CD14-positive monocyte (primary cell): ENCODE measurements around the gene CAMTA1. TPM values are rescaled to one million over a fixed set of nuclear protein-coding genes. Genes with fewer than 3 reads are reported as not detected.

Experiments
- DNase-seq, 3 donors: peaks; one replicate each; pipeline ENCODE4 v3.0.0-alpha.2; 2011 to 2022
- H2AFZ ChIP-seq: 2 replicates; pipeline ENCODE4 v1.6.0; 2012; ENCODE audit warnings: mild to moderate bottlenecking, low read depth, low read length, inconsistent platforms; ENCODE audit not compliant: insufficient read depth, poor library complexity, severe bottlenecking
- H3K27ac ChIP-seq, 2 donors: 1 replicate in 1 of 2; 2 replicates in 1 of 2; pipeline ENCODE4 v1.5.1; 2012 to 2013; ENCODE audit warnings: low read length in 2 of 2, control low read depth in 1 of 2, inconsistent platforms in 1 of 2, low read depth in 1 of 2, mild to moderate bottlenecking in 1 of 2
- H3K27me3 ChIP-seq, 2 donors: one replicate each; pipeline versions ENCODE4 v1.6.0 to v1.6.1; 2011 to 2013; ENCODE audit warnings: low read length in 2 of 2; ENCODE audit not compliant: control insufficient read depth in 2 of 2, insufficient read depth in 2 of 2
- H3K36me3 ChIP-seq, 2 donors: replicated peaks in 1 of 2; 1 replicate in 1 of 2; 2 replicates in 1 of 2; pipeline versions ENCODE4 v1.5.1 to v1.6.1; 2012 to 2013; ENCODE audit warnings: low read length in 2 of 2, control low read depth in 1 of 2, inconsistent platforms in 1 of 2, mild to moderate bottlenecking in 1 of 2; ENCODE audit not compliant: insufficient read depth in 2 of 2, control insufficient read depth in 1 of 2
- H3K4me1 ChIP-seq, 2 donors: 1 replicate in 1 of 2; 2 replicates in 1 of 2; pipeline versions ENCODE4 v1.5.1 to v1.6.1; 2012 to 2013; ENCODE audit warnings: low read length in 2 of 2, control low read depth in 1 of 2, inconsistent platforms in 1 of 2, mild to moderate bottlenecking in 1 of 2, moderate library complexity in 1 of 2; ENCODE audit not compliant: insufficient read depth in 2 of 2, control insufficient read depth in 1 of 2
- H3K4me2 ChIP-seq: replicated peaks from 2 replicates; pipeline ENCODE3; 2012; ENCODE audit warnings: low read length, moderate library complexity, mild to moderate bottlenecking; ENCODE audit not compliant: poor library complexity, severe bottlenecking; ENCODE audit errors: extremely low read depth
- H3K4me3 ChIP-seq, 3 experiments: fragments of 200-600 bp in 1 of 3; sonication (generic) in 1 of 3; replicated peaks in 1 of 3; 1 replicate in 2 of 3; 2 replicates in 1 of 3; pipeline ENCODE4 v1.5.1; 2011 to 2013; ENCODE audit warnings: low read length in 3 of 3, mild to moderate bottlenecking in 3 of 3, control low read depth in 2 of 3, low read depth in 2 of 3, inconsistent platforms in 1 of 3, moderate library complexity in 1 of 3
- H3K79me2 ChIP-seq: 2 replicates; pipeline ENCODE4 v1.6.0; 2012; ENCODE audit warnings: mild to moderate bottlenecking, control low read depth, inconsistent platforms, low read length, moderate library complexity; ENCODE audit not compliant: insufficient read depth
- H3K9ac ChIP-seq: 2 replicates; pipeline ENCODE4 v1.6.0; 2017; ENCODE audit warnings: low read length, mild to moderate bottlenecking; ENCODE audit not compliant: insufficient read depth, poor library complexity, severe bottlenecking
- H3K9me3 ChIP-seq, 2 donors: replicated peaks in 1 of 2; 1 replicate in 1 of 2; 2 replicates in 1 of 2; pipeline versions ENCODE4 v1.5.1 to v1.6.1; 2012 to 2013; ENCODE audit warnings: low read length in 2 of 2, control low read depth in 1 of 2; ENCODE audit not compliant: control insufficient read depth in 1 of 2, insufficient read depth in 1 of 2
- H4K20me1 ChIP-seq: 2 replicates; pipeline ENCODE4 v1.6.0; 2012; ENCODE audit warnings: mild to moderate bottlenecking, low read length, control low read depth, moderate library complexity; ENCODE audit not compliant: insufficient read depth
- H3K27ac Mint-ChIP-seq, 7 donors: one replicate each; pipeline ENCODE4 v1.8.0; 2020; ENCODE audit warnings: mild to moderate bottlenecking in 7 of 7, mixed read lengths in 7 of 7, moderate library complexity in 6 of 7, inconsistent platforms in 2 of 7
- H3K27me3 Mint-ChIP-seq, 3 donors: one replicate each; pipeline ENCODE4 v1.8.0; 2021 to 2022; ENCODE audit warnings: low read depth in 3 of 3, mild to moderate bottlenecking in 3 of 3, mixed read lengths in 3 of 3, moderate library complexity in 3 of 3, inconsistent platforms in 1 of 3
- H3K36me3 Mint-ChIP-seq, 2 donors: one replicate each; pipeline ENCODE4 v1.8.0; 2020; ENCODE audit warnings: mixed read lengths in 2 of 2, inconsistent platforms in 1 of 2, mild to moderate bottlenecking in 1 of 2
- H3K4me1 Mint-ChIP-seq: one replicate; pipeline ENCODE4 v1.8.0; 2020; ENCODE audit warnings: mild to moderate bottlenecking, mixed read lengths
- H3K4me3 Mint-ChIP-seq, 2 donors: one replicate each; pipeline ENCODE4 v1.8.0; 2020; ENCODE audit warnings: mild to moderate bottlenecking in 2 of 2, mixed read lengths in 2 of 2, moderate library complexity in 1 of 2
- H3K9me3 Mint-ChIP-seq, 7 donors: one replicate each; pipeline ENCODE4 v1.8.0; 2020 to 2022; ENCODE audit warnings: mixed read lengths in 7 of 7, mild to moderate bottlenecking in 6 of 7, moderate library complexity in 6 of 7, inconsistent platforms in 2 of 7
- WGBS: methylation state at CpG from one replicate; pipeline ENCODE4 v1.1.5; 2013; ENCODE audit warnings: missing lambda C conversion rate; ENCODE audit not compliant: insufficient coverage; 5-methylcytosine and 5-hydroxymethylcytosine counted together
- intact Hi-C, 2 donors: fragments of 100-400 bp; cut with micrococcal nuclease; formaldehyde crosslinking; loops; one replicate each; pipeline versions ENCODE4 v1.15.0 to v1.15.1; 2023
- polyA plus RNA-seq, 3 donors: library from polyadenylated mRNA; depleted of rRNA in 1 of 3; unstranded in 2 of 3; stranded (reverse) in 1 of 3; fragments of 300-500 nt in 2 of 3; fragments of >200 nt in 1 of 3; fragmentation: Illumina TruSeq in 2 of 3; gene quantifications; 1 replicate in 2 of 3; 2 replicates in 1 of 3; pipeline ENCODE4 v1.2.3, GENCODE V29; 2012 to 2021
- TF ChIP-seq, protein P1 (sequence below): fragments of 200-600 bp; IDR thresholded peaks from one replicate; pipeline ENCODE4 v1.8.0; 2022; ENCODE audit warnings: antibody characterized with exemption, mild to moderate bottlenecking

CAMTA1 gene
- polyA plus RNA-seq, 3 donors: 52.0 to 89.6 (median 78.3) TPM

DNA sequence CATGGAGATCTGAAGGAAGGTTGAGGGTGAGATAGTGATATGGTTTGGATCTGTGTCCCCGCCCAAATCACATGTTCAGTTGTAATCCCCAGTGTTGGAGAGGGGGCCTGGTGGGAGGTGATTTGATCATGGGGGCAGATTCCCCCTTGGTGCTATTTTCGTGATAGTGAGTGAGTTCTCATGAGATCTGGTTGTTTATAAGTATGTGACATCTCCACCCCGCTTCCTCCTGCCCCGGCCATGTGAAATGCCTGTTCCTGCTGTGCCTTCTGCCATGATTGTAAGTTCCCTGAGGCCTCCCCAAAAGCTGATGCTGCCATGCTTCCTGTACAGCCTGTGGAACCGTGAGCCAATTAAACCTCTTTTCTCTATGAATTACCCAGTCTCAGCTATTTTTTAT is 533.9 kb downstream of the CAMTA1 start:
- intact Hi-C loops: no loop called here
- Mint-ChIP-seq H3K36me3 (no peaks in the 10 kb centered on the region), H3K4me3 (no peak overlapping the region), H3K27me3 (peaks cover 3 to 7% (median 5%) of the 10 kb centered on the region in 3 donors), H3K4me1 (no peaks in the 10 kb centered on the region), H3K9me3 (peaks cover 0 to 8% (median 2%) of the 10 kb centered on the region in 7 donors), H3K27ac (no peak overlapping the region)
- no peak overlapping the region for H3K4me2 ChIP-seq
- H3K36me3 ChIP-seq: no peaks in the 10 kb centered on the region
- no peaks in the 10 kb centered on the region for H3K4me1 ChIP-seq
- no peak for DNase-seq
- H3K27ac ChIP-seq: no peak overlapping the region
- H2AFZ ChIP-seq: no peak overlapping the region
- no peaks in the 10 kb centered on the region for H4K20me1 ChIP-seq
- H3K79me2 ChIP-seq: no peaks in the 10 kb centered on the region
- TF ChIP-seq, protein P1, sequence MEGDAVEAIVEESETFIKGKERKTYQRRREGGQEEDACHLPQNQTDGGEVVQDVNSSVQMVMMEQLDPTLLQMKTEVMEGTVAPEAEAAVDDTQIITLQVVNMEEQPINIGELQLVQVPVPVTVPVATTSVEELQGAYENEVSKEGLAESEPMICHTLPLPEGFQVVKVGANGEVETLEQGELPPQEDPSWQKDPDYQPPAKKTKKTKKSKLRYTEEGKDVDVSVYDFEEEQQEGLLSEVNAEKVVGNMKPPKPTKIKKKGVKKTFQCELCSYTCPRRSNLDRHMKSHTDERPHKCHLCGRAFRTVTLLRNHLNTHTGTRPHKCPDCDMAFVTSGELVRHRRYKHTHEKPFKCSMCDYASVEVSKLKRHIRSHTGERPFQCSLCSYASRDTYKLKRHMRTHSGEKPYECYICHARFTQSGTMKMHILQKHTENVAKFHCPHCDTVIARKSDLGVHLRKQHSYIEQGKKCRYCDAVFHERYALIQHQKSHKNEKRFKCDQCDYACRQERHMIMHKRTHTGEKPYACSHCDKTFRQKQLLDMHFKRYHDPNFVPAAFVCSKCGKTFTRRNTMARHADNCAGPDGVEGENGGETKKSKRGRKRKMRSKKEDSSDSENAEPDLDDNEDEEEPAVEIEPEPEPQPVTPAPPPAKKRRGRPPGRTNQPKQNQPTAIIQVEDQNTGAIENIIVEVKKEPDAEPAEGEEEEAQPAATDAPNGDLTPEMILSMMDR: no peak
- H3K27me3 ChIP-seq: no peaks in the 10 kb centered on the region
- H3K4me3 ChIP-seq: no peak overlapping the region
- H3K9me3 ChIP-seq: no peaks in the 10 kb centered on the region
- no peak overlapping the region for H3K9ac ChIP-seq
- 90% methylated on average over 2 of the region's 5 CpGs for WGBS

DNA sequence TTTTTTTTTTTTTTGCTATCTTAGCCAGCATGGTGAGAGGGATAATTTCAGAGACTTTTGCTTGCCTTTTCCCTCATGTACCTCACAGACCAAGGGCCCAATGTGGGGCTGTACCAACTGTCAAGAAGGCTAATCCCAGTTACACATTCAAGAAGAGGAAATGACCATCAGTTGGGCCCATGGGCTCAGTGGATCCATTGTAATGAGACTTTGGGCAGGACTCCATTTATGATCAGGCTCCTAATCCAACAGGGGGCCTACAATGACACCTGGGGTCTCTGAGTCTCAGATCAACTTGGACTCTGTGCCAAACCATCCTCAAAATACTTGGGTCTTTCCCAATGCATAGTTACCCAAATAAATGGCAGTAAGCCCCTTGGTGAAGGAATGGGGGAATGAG is 535.4 kb downstream of the CAMTA1 start:
- intact Hi-C loops: no loop called here
- Histone ChIP-seq H3K4me1 (no peaks in the 10 kb centered on the region), H3K4me3 (no peak overlapping the region), H3K79me2 (no peaks in the 10 kb centered on the region), H3K36me3 (no peaks in the 10 kb centered on the region), H3K4me2 (no peak overlapping the region), H3K27me3 (no peaks in the 10 kb centered on the region), H3K9ac (no peak overlapping the region), H4K20me1 (no peaks in the 10 kb centered on the region), H3K9me3 (no peaks in the 10 kb centered on the region), H2AFZ (no peak overlapping the region), H3K27ac (no peak overlapping the region)
- TF ChIP-seq, protein P1: no peak
- peaks cover 0 to 12% (median 7%) of the 10 kb centered on the region in 7 donors for H3K9me3 Mint-ChIP-seq
- no peak for DNase-seq
- peaks cover 3 to 7% (median 3%) of the 10 kb centered on the region in 3 donors for H3K27me3 Mint-ChIP-seq
- no peak overlapping the region for H3K4me3 Mint-ChIP-seq
- no peaks in the 10 kb centered on the region for H3K4me1 Mint-ChIP-seq
- H3K36me3 Mint-ChIP-seq: no peaks in the 10 kb centered on the region
- no peak overlapping the region for H3K27ac Mint-ChIP-seq
